Globus pallidus (tissue), 1 donor: ENCODE data around the gene HSPBP1.

Source experiments
- DNase-seq: peaks from one replicate; pipeline ENCODE4 v3.0.0-alpha.2; 2015; ENCODE audit warnings: low spot score

Gene HSPBP1

DNA sequence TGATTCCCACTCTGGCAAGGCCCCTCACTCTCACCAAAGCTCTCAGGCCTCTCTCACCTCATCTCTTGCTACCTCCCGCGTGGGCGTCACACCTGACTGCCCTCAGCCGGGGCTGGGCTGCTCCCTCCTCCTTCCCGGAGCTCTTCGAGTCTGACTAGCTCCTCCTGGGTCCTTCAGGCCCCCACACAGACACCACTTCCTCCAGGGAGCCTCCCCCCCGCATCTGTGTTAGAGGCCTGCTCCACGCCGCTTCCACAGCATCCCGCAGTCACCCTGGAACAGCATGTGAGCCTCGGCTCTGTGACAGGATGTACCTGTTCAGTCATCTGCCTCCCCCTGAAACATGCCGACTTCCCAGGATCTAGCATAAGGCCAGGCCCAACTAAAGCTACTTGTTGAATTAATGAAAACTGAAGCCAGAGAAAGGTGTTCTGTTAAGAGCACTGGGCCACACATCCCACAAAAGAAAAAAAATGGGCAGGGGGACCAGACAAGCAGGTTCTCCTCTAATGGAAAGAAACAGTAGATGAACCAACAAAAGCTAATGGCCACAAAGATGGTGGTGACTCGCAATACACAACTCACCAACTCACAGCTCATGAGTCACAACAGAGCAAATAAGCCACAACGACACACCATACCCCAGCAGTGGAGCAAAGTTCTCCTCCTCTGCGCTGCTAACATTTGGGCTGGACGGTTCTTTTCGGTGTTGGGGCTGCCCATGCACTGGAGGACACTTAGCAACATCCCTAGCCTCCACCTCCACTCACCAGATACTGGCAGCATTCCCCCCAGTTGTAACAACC is 24.1 kb downstream of the HSPBP1 start:
- DNase-seq, result no peak

DNA sequence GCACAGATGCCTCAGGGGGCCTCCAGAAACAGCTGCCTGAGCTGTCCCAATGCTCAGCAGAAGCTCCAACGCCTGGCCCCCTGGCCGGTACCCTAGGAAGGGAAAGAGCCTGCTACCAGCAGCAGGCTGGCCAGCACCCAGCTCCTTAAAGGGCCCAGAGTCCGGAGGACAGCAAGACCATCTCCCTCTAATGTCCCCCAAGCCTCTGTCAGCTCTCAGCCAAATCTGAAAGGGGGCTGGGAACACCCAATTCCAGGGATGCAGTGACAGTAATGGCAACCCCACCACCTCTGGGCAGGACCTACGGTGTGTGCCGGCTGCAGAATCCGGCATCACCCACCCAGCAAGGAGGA is 25.3 kb downstream of the HSPBP1 start:
- no peak for DNase-seq

DNA sequence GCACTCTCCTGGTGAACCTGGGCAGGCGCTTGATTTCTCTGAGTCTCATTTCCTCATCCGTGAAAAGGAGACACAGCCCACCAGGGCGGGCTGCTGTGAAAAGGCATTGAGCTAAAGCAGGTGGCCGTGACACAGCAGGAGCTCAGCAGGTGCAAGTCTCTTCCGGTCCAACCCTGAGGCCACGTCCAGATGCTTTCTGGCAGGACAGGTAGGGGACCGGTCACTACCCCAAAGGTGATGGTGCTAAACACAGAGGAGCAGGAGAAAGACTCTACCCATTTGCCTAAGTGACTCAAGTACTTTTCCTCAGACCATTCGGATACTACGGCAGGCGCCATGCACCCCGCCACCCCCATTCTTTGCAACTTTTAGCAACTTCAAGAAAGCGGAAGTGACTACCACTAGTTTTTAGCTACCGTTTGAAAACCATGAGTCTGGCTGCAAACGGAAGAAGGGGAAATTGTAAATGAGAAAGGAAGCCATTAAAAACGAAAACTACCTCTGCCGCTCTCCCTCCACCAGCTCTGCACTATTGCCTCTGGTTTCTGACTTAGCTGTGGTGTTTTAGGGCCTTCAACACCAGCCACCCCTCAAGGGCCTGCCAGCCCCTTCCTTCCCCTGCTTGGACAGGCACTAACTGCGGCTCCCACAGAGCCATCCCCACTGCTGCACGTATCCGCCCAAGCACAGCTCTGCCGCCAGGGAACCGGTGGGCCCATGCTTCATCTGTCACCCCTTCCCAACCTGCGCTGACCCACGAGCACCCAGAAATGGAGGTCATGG is 25.9 kb downstream of the HSPBP1 start:
- DNase-seq, result peak; percentile 24

DNA sequence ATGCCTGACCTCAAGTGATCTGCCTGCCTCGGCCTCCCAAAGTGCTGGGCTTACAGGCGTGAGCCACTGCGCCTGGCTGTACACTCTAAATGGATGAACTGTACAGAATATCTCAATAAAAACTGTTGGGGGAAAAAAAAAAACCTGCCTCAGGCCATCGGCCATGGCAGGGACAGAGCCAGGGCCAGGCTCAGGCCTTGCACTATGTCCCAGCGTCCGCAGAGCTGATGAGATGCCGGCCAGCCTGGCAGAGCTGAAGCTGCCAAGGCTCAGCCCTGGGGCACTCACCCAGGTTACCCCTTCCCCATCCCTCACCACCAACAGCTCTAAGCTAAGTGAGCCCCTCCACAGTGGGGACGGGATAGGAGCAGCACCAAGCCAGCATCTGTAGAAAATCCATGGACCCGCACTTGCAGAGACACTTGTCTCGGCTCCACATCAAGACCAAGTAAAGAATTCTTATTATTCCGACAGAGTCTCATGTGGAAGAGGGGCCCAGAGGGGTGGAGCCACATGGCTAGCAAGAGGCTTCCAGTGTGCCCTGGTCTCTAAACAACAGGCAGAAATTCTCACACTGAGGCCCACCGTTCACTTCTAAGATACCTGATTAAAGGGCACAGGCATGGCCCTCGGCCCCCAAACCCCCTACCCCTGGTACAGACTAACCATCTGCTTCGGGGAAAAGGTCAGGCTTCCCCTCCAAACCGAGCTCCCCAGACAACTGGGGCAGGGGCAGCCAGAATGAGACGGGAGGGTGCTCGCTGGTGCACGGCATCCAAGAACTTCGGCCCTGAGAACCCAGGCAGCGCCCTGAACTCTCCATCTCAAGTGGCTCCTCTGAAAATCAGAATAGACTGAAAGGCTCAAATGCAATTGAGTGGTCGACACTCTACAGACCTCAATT is 26.9 kb downstream of the HSPBP1 start:
- no peak for DNase-seq

DNA sequence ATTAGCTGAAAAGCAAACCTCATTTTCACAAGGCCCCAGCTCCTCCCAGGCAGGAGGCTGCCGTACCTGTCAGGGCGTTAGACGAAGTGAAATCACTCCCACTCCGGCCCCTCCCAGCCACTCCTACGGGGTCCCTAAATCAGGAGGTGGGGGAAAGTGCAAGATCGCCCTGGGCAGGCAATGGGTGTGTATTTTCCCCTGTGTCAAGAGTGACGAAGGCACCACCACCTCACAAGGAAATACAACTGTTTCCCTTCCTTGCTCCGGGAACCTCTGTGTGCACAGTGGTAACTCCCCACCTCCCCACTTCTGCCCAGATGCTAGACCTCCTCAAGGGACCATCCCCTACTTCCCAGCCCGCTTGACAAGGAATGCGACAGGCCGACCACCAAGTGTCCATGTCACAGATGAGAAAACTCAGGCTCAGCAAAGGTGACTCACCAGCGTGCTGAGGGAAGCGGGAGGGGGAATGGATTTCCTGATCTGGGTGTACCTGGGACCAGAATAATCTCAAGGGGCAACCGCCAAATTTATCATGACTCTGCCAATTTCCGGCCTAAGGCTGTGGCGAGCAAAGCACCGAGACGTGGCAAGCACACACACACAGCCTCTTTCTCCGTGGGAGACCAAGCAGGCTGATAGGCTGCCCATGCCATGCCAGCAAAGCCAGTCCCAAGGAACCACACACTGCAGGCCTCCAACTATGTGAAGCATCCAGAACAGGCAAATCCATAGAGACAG is 28.4 kb downstream of the HSPBP1 start:
- DNase-seq, result no peak

DNA sequence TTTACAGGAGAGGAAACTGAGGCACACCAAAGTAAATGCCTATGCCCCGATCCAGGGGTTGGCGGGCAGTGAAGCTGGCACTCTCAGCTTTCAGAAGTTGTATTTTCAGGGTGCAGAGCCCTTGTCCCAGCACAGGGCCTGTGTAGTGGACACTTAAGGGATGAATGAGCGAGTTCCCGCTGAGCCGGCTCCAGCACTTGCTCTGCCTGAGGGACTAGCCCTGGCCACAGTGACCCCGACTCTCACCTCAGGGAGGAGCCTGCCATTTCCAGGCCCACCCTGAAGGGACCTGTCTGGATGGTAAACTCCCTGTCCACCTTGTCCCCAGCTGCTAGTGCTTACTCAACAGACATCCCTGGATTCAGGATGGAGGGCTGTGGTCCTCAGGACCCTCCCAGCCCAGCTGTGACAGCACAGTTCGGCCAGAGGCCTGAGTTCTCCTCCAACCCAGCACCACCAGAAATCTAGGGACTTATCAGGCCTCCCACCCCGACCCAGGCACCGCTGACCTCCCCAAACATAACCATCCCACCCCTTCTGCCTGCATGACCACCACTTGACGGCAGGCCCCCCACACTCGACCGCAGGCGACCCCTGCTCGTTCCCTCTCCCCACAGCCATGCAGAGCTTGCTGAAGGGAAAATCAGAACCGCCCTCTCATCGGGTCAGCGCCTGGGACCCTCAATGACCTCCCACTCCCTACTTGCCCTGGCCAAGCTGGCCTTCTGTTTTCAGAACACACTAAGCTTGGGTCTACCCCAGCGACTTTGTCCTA is 29.5 kb downstream of the HSPBP1 start:
- DNase-seq, result no peak

DNA sequence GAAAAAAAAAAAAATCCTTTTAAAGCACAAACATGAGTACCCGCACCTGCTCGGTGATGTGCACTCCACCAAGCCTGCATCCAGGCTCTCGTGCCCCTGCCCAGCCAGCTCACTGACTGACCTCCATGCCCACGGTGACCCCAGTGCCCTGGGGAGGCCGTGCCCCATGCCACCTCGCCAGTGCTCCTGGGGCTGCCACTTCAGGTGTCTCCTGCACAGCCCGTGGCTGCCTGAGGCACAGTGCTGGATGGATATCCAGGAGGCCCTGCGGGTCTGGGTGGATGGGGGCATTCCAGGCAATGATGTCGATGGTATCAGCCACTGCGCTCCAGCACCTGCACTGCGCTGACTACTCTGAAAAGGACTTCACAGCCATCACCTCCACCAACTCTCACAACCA is 30.1 kb downstream of the HSPBP1 start:
- no peak for DNase-seq

DNA sequence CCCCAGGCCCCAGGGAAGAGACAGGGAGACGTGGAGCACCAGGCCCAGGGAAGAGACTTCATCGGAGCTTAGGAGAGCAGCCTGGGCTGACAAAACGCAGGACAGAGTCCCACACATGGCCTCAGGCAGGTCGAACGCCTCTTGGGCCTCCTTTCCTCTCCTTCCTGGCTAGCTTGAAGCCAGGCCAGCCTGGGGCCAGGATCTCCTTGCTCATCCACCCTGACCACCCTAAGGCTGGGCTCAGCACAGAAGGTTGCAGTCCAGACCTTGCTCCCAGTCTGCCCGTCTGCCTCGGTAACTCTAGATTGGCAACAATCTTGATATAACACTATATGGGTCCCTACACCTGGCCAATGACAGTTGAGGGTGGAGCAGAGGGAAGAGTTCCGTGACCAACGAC is 31.2 kb downstream of the HSPBP1 start:
- DNase-seq, result no peak

DNA sequence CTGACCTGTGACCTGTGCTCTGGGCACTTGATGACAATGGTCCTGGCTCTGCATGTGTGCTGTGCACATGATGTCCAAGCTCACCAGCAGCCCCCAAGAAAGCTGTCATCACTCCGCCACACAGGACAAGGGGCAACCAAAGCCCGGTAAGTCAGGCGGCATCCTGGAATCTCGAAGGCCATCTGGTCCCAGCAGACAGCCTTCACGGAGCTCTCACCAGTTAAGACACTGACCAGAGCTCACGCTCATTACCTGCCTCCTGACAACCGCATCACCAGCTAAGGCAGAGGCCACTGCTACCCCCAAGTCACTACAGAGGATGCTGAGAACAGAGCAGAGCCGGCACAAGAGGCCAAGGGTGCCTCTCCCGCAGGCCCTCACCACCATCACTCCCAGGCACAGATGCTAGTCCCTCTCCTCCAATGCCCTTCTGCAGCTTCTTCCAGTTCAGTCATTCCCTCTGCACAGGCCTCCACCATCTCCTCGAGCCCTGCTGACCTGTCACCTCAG is 31.7 kb downstream of the HSPBP1 start:
- DNase-seq, result no peak

DNA sequence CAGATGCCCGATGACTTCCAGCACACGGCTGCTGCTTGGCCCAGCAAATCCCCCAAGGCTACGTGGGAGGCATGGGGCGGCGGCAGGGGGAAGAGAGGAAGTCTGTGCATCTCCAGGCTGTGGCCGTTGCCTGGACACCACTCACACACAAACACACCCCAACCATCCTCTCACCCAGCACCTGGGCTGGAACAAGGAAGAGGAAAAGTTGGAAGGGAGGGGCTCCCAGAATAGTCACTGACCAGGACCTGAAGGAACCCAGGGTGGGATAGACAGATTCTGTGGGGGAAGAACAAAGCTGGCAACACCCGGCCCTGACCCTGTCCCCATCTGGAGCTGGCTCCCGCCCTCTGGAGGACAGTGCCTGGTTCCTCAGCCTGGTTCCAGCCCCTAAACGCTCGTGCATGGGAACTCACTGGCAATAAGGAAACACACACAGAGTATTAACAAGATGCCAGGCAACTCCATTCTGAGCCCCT is 32.2 kb downstream of the HSPBP1 start:
- DNase-seq, result no peak

DNA sequence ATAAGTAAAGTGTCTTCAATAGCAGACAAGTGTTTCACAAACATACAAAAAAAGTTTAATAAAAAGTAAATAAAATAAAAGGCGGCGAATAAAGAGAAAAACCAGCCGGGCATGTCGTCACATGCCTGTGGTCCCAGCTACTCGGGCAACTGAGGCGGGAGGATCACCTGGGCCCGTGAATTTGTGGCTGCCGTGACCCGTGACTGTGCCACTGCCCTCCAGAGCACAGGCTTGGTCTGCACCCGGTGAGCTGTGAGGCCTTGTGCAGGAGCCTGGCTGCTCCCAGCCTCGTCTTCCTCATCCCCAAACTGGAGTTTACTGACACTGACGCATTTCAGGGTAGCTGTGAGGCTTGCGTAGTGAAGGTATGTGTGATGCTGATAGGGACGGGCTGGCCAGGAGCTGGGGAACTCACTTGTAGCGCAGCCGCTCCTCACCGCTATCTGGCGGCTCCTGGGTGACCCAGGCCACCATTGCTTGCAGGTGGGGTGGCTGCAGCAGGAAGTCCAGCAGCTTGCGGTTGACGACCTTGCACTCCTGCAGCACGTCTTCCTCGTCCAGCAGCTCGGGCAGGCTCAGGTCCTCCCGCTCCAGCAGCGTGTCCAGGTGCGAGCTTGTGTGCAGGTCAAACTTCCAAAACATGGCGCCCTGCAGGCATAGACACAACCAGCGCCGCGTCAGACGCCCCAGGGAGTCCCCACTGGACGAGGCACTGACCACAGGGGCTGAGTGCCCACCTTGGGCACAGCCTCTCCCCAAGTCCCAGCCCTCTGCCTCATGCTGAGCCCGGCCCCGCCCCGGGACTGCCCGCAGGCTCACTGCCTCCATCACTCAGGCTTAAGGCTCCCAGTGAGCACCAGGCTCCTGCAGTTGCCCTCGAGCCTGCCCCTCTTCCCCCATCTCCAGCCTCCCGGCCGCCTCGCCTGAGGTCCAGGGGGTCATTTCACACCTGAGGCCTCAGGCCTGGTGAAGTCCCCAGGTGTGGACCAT is 33.2 kb downstream of the HSPBP1 start:
- DNase-seq, result no peak

DNA sequence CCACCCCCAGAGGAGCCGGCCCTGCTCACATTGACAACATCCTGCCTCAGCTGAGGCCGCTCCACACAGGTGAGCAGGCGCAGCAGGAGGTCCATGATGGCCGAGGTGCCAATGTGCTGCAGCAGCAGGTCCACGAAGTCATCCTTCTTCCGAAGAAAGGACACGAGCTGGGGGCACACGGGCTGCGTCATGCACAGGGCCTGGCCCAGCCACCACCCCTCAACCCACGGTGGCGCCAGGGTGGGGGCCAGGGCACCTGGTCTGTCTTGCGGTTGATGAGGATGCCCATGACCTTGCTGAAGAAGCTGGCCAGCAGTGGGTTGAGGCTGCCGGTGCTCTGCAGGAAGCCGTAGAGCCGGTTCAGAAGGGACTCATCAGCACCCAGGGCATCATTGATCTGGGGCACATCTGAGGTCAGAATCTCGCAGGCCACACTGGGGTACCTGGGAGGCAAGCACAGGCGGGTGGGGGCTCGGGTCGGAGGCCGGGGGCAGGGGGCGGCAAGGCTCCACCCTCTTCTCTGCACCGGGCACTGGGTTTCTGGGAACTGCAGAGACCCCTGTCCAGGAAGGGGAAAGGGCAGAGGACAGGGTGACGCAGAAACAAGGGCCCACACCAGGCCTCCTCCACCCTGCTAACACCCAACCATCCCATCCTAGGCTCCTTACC is 34.5 kb downstream of the HSPBP1 start:
- DNase-seq, result no peak

DNA sequence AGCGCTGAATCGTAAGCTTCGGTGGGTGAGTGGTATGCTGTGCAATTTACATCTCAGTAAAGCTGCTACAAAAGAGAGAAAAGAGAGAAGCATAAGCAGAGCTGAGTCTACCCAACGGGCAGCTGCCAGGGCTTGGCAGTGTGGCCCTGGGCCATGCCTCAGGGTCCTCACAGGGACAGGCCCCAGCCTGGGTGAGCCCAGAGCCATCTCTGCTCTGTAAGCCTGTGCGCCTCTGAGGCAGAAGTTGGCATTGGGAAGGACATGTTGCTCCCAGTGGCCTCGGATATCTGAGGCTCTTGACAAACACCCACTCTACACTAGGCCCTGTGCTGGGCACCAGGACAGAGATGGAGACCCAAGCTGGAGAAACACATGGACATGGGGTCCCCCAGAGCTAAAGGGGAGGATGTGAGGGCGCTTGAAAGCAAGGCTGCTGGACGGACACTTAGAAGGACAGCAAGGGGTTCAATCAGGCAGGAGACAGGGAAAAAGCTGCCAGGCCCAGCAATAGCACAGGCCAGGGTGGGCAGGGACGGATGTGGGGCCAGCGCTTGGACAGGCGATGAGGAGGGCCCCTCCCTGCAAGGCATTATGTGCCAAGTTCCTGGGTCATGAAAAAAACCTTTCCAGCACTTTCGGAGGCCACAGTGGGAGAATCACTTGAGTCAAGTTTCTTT is 35.8 kb downstream of the HSPBP1 start:
- no peak for DNase-seq

DNA sequence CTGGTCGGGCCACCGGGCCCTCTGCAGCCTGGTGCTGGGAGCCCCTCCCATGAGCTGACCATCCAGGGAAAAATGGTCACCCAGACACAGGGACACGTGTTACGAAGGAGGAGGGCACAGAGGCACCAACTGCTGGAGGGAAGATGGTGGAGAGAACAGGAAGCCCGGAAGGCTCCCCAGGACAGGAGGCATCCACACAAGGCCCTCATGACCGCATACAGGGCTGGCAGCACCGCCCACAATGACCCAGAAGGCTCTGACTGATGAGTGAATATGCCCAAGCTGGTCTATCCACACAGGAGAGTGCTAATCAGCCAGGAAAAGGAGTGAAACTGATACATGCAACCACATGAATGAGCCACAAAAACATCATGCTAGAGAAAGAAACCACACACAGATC is 37.4 kb downstream of the HSPBP1 start:
- no peak for DNase-seq

DNA sequence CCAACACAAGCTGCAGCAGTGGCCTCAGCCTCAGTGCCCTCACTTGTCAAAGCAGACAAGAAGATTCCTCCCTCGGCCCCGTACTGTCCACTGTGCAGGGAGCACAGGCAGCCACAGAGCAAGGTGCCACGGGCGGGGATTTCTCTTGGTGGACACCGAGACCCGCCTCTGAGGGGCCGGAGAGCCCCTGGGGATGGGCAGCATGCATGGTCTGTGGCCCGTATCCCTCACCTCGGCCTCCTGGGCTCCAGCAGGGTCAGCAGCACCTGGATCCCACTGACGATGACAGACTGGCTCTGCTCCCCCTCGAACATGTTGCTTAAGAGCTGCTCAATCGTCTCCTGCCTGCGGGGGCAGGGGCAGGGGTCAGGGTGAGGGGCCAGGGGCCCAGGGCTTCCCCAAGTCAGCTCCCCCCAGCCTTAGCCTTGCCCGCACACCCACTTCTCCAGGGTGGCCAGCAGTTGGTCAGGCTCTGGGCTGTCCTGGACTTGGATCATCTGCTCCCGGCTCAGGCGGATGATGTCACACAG is 37.9 kb downstream of the HSPBP1 start:
- no peak for DNase-seq

DNA sequence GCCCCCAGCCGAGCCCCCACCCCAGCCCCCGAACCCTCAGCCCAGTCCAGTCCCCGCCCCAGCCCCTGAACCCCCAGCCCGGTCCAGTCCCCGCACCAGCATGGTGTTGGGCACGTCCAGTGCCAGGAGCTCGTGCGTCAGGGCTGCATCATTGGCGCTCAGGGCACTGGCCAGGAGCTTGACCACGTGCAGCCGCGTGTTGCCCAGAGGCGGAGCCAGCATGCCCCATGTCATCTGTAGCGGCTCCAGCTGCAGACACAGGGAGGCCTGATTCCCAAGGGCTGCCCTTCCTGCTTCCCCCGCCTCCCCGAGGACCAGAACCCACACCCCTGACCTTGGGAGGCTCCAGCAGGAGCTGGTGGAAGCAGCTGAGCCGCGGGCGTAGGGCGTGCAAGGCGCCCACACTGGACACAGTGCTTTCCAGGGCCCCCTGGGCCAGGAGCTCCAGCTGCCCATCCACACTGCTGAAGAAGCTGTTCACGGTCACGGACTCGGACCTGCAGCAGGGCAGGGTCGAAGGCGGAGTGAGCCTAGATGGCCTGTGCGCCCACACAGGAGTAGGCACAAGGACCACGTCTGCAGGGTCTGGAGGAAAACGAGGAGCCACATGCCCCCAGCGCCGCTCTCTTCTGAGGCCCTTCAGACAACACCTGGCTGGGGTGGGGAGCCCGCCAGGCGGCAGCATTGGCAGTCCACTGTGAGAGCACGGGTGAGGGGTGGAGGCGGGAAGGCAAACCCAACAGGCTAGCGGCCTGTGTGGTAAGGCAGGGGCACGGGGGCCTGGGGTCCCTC is 38.6 kb downstream of the HSPBP1 start:
- DNase-seq, result no peak

DNA sequence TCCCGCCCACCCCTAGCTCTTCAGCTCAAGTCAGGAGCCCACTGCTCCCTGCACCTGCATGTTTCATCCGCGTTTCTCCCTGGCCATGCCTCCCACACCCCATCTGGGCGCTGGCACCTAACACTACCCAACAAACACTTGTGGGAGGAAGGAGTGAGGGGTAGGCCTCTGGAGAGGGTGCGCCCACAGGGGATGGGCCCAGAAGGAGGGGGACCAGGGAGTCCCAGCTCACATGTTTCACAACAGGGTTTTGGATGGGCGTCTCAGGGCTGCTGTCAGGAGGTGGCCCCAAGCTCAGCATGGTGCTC is 39.2 kb downstream of the HSPBP1 start:
- no peak for DNase-seq
